Stimulated activated CD8-positive, alpha-beta memory T cell treated with anti-CD3 and anti-CD28 coated beads, Interleukin-15, amount 100 ng/mL, for 4 hours (primary cell): ENCODE data around the gene AP3B1.

Experiments
- DNase-seq, 2 donors: peaks; one replicate each; pipeline ENCODE4 v3.0.0-alpha.2; 2020; ENCODE audit warnings: low read depth in 2 of 2

AP3B1 gene, protein sequence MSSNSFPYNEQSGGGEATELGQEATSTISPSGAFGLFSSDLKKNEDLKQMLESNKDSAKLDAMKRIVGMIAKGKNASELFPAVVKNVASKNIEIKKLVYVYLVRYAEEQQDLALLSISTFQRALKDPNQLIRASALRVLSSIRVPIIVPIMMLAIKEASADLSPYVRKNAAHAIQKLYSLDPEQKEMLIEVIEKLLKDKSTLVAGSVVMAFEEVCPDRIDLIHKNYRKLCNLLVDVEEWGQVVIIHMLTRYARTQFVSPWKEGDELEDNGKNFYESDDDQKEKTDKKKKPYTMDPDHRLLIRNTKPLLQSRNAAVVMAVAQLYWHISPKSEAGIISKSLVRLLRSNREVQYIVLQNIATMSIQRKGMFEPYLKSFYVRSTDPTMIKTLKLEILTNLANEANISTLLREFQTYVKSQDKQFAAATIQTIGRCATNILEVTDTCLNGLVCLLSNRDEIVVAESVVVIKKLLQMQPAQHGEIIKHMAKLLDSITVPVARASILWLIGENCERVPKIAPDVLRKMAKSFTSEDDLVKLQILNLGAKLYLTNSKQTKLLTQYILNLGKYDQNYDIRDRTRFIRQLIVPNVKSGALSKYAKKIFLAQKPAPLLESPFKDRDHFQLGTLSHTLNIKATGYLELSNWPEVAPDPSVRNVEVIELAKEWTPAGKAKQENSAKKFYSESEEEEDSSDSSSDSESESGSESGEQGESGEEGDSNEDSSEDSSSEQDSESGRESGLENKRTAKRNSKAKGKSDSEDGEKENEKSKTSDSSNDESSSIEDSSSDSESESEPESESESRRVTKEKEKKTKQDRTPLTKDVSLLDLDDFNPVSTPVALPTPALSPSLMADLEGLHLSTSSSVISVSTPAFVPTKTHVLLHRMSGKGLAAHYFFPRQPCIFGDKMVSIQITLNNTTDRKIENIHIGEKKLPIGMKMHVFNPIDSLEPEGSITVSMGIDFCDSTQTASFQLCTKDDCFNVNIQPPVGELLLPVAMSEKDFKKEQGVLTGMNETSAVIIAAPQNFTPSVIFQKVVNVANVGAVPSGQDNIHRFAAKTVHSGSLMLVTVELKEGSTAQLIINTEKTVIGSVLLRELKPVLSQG

DNA sequence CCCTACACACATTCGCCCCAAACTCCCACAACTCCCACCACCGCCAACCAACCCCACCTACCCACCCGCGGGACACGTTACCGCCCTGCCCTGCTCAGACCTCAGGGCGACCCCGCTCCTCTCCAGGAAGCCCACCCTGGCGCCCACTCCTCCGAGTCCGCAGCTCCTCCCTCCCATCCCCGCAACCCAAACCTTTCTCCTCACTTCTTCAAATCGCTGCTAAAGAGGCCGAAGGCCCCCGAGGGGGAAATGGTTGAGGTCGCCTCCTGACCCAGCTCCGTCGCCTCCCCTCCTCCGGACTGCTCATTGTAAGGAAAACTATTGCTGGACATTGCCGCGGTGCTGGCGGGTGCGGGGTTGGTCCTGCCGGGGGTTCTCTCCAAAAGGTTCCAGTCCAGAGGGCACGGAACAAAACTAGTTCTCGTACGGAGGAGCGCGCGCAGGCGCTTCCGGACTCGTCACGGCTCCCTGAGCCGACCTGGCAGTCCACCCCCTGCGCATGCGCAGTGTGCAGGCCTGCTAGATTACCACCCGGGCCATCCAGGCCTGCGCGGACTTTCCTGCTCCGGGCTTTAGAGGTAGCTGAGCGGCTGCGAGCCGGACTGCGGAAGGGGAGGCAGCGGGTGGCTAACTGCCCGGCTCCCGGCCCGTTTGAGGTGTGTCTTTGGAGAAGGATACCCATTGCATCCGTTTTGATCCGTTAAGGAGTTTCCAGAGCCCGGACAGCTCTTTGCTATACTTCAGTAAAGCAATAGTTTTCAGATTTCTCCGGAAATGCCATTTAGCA is at the start of gene AP3B1:
TSS of gene AP3B1 (minus strand) at position 451 of the 787 bp plus-strand sequence. CDS start at position 332, 119 bp downstream.
- peak; percentile 94 to 97 for DNase-seq

DNA sequence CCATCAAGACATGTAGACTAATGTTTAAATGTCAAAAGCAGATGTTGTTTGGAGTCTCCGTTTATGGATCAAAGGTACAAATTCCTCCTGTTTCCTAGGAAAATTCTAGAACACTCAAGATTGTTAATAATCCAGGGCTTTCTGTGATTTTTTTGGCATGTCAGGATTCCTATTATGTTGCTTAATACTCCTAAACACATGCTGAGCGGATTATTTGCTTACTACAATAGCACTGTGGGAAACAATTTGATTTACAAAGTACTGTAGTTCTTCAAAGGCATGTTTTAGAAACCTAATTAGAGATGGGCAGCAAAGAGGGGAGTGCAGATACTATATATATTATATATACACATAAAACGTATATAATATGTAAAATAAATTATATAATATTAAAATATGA is 46.9 kb upstream of the AP3B1 start:
- DNase-seq = no peak

DNA sequence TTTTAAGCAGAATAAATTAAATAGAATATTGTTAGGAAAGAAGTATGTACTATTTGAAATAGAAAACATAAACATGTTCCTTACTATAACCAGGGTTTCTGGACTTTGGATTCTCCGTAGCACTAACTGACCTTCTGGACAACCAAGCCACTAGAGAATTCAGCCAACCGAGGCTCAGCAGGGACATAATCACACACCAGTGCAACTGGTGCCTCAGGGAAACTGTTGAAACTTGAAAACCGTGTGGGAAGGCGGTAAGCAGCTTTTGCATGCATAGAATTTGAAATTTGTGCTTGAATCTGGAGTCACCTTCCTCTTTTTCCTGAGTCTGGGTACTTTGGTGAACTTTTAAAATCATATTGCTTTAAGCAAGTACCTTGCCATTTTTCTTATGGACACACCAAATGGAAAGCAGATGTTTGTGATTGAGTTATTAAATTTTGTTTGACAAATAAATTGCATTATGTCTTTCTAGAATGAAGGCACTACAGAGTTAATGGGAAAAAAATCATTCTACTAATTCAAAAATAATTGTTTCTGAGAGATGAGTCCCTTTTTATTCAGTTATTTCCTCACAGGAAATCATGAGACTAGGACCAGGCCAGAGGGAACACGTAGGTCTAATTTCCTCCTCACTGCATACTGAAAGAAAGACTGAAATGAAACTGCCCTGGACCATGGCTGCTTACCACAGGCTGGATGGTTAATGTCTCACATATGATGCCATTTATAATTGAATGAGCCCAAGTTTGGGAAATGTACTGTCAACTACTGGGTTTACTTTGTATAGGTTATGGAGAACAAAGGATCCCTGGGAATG is 45.3 kb upstream of the AP3B1 start:
- no peak for DNase-seq

DNA sequence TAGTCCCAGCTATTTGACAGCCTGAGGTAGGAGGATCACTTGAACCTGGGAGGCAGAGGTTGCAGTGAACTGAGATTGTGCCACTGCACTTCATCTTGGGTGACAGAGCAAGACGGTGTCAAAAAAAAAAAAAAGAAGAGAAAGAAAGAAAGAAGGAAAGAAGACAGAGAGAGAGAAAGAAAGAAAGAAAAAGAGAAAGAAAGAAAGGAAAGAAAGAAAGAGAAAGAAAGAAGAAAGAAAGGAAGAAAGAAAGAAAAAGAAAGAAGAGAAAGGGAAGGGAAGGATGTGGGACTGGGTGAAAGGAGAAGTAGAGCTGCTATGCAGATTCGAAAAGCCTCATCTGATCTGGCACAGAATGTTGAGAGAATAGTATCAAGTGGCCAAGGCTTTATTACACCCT is 42.2 kb upstream of the AP3B1 start:
- DNase-seq = no peak

DNA sequence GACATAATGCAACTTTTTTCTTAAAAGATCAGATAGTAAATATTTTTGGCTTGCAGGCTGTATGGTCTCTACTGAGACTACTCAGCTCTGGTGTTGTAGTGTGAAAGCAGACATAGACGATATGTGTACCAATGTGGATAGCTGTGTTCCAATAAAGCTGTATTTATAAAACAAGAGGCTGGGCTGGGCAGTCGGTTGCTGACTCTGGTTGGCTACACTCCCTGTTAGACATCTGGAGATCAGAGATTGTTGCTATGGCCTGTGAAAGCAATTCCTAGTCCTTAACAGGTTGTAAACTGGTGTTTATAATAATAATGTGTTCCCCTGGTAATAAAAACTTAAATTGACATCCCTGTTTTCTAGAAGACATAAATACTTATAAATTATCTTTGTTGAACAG is 41.5 kb upstream of the AP3B1 start:
- DNase-seq = no peak

DNA sequence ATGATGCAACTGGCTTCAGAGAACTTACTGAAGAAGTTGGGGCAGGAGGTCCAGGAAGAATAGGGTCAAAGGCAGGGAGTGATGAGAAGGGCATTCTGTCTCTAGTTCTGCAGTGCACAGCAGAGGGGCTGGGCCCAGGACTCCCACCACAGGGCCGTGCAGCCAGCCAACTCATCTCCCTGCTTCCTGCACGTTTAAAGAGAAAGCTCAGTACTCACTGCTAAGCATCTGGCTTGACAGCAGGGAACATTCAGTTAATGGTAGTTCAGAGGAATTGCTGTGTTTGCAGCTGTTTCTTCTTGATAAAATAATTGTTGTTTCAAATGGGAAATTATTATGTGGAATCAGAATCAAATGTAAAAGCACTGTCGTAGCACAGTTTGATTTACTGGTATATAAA is 40.3 kb upstream of the AP3B1 start:
- DNase-seq = no peak

DNA sequence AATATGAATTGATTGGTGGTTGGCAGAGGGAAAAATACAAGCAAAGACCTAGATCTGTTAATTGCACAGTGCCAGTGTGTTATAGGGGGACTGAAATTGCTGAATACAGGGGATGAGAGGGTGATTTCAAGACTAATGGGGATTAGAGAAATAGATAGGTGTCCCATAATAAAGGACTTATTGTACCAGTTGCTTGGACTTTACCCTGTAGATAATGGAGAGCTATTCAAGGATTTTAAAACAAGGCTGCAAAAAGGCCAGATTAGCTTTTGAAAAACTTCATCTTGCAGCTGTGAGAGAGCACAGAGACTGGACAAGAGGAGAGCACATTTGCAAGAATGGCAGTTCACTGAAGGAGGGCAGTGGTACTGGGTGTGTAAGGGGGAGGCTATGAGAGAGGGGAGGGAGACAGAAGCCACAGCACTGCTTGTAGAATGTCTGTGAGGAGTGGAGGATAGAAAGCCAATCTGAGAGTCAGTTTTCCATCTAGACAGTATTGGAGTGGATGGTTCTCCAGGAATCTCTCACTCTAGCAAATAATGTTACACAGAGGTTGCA is 37.1 kb upstream of the AP3B1 start:
- no peak for DNase-seq

DNA sequence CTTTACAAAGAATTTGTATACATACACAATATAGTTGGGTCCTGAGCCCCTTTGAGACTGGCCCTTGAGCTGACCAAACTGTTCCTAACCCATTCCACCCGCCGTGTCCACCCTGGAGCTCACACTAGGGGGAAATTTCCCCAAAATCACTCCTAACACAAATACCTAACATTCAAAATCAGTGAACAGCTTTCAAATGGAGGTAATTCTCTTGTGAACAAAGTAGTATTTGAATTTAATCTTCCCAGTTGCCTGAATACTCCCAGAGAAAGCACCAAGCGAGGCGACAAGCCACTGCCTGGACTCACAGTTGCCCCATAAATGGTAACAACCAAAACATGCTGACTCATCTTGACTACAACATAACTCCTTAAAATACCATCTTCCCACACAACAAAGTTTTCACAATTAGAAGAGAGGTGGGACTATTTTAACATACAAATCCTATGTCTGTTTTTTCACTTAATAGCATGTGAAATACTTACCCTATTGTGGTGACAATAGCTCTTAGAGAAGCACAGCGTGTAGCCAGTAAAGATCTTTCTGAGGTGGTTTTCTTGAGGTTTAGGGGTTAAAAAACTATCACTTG is 34.2 kb upstream of the AP3B1 start:
- no peak for DNase-seq

DNA sequence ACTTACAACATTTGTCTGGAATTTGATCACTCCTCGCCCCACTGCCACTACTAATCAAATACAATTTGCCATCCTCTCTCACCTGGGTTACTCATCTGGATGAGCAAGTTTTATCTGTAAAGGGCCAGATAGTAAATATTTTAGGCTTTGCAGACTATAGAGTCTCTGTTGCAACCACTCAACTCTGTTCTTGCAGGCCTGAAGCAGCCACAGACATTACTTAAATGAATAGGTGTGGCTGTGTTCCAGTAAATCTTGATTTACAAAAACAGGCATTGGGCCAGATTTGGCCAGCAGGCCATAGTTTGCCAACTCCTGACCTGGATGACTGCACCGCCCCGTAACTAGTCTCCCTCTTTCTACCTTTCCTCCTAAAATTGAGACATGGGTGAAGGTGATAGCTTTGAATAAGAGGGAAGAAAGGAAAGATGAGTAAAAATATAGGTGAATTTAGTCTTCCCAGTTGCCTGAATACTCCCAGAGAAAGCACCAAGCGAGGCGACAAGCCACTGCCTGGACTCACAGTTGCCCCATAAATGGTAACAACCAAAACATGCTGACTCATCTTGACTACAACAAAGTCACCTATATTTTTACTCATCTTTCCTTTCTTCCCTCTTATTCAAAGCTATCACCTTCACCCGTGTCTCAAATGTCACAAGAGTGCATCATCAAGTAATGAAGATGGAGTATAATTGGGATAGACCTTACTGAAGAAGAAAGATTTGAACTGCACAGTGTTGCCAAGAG is 33.4 kb upstream of the AP3B1 start:
- no peak for DNase-seq

DNA sequence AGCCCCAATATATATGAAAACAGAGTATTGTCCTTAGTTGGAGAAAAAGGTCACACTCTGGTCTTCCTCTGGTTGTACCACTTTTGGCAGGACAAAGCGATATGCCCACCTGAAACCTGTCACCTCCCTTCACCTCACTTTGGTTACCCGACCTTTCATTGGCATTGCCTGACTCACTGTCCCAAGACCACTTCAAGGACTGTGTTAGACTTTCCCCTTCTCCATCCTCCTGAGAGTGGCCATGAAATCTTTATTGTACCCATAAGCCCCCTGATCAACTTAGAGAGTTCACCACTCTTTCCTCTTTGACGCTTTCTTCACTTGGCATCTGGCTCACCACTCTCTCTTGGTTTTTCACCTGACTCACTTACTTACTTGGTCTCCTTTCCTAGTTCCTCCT is 32.4 kb upstream of the AP3B1 start:
- DNase-seq = no peak

DNA sequence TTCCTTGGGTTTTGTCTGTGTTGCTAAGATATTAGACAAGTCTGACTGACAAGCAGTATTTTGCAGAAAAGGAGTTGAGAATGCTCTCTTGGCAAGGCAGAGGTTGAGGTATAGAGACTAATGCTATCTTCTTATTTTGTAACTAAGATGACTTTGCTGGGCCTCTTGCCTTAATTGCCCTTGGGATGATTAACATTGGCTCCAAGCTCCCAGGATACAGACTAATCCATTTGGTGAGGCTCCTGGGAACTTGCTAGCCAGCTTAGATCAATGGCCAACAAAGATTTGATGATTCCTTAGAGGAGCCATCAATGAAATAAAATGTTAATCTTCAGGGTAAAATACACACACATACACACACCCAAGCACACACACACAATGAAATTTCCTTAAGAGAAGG is 28.7 kb upstream of the AP3B1 start:
- no peak for DNase-seq

DNA sequence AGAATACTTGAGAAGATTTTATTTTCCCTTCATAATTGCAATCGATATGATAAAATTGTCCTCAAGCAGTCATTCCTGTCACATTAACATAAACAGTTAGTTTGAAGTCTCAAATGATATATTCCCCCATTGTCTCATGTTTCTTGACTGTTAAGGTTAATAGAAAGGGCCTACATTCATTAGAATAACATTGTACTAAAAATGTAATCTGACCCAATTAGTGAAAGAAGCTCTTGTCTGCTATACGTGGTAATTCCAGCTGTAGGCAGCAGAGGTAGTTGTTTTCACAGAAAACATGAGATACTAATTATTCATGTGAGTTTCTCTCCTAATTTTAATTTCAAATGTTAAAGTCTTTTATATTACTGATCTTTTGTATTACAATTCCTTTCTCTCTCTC is 25.9 kb upstream of the AP3B1 start:
- DNase-seq = no peak

DNA sequence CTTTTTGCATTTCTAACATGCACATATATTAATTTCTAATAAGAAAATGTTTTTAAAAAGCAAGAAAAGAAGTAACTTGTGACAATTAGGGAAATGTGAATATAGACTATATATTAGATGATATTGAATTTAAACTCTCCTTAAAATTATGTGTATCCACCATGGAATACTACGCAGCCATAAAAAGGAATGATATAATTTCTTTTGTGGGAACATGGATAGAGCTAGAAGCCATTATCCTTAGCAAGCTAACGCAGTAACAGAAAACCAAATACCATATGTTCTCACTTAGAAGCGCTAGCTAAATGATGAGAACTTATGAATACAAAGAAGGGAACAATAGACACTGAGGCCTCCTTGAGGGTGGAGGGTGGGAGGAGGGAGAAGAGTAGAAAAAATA is 23.8 kb upstream of the AP3B1 start:
- no peak for DNase-seq

DNA sequence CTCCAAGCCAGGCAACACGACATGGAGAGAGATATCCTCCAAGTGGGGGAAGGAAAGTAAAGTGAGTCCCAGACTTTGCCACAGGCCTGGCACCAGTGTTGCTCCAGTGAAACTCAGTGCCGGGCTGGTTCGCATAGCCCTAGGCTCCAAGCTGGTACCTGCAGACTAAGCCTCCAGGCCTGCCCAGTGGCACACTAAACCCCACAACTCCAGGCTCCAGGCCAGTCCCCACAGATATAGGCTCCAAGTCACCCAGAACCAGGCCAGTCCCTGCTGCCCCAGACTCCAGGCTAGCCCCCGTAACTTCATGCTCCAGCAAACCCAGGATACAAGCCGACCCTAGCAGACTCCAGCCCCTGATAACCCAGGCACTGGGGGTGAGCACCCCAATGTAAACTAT is 23.0 kb upstream of the AP3B1 start:
- no peak for DNase-seq

DNA sequence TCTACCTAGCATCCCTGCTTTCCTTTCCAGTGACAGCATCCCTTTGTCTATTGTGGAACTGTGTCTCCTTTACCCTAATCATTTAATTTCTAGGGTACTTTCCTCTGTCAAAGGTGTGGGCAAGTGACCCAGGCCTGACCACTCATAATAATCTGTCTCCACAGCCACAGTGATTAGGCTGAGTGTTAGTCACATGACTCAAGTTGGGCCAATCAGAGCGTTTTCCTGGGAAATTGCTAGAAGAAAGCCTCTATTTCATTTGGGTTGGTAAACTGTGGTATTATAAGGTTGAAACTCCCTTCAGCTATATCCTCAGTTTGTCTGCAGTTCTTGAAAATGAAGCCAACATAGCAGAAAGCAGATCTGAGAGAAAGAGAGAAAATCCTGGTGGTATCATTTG is 14.2 kb upstream of the AP3B1 start:
- no peak for DNase-seq

DNA sequence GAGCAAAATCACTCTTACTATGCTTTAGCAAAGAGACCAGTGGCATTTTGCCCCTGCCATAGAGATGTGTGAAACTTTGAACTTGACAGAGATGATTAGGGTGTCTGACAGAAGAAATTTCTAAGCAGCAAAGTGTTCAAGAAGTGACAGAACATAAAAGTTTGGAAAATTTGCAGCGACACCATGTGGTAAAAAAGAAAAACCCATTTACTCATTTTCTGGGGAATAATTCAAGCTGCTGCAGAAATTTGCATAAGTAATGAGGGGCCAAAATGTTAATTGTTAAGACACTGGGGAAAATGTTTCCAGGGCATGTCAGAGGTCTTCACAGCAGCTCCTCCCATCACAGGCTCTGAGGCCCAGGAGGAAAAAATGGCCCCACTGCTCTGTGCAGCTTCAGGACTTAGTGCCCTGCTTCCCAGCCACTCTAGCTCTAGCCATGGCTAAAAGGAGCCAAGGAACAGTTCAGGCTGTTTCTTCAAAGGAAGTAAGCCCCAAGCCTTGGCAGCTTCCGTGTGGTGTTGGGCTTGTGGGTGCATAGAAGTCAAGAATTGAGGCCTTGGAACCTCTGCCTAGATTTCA is 6.1 kb upstream of the AP3B1 start:
- DNase-seq = no peak

DNA sequence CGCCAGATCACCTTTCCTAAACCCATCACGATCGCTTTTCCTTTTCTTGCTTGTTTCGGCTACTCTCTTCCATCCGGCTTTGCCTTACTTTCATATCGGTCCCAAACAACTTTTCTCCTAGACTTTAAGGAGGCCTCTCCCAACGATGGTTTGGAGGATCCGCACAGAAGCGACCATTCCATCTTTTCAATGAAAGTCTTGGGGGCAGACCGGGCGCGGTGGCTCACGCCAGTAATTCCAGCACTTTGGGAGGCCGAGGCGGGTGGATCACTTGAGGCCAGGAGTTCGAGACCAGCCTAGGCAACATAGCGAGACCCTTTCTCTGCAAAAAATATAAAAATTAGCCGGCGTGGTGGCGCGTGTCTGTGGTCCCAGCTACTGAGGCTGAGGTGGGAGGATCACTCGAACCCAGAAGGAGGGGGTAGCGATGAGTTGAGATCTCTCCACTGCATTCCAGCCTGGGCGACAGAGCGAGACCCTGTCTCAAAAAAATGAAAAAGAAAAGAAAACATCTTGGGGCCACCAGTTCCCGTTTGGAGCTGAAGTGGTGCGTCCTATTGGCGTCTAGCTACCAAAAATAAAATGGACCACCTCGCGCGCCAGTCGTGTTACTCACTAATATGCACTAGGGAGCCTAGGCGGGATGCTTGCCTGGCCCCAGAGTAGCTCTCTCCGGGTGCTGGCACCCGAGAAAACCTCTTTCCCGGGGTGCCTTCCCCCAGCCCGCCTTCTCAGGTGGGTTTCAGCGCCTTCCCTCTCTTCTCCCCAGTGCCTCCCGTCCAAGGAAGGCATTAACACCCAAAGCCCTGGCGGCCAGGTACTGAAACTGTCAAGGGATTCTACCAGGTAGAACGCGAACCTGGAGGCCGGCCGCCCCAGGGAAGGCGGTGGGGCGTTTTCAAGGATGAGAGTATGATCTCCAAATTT is 800 bp upstream of the AP3B1 start:
- peak in 1 of 2 donors; percentile 23 for DNase-seq

DNA sequence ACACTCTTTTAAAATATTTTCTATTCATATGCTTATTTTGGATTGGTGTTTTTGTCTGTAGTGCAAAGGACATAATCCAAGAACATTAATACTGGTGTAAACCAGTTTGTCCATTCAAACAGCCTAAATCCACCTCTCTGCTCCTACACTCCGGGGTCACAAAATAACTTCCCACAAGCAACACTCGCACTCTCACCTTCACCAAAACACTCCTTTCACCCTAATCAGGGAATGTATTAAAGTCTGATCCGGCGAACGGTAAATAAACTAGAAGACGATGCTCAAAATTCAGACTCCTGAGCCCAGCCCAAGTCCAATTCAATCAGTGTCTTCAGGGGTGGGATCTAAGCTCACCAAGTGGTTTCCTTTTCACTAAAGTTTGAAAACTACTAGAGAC is 649 bp downstream of the AP3B1 start:
- DNase-seq = no peak
